AG04449 (cell line): ENCODE results near the gene MICAL3.
"Not testable (repeated sequence)": the region's sequence is repeated elsewhere in the genome, so short reads cannot be mapped to it uniquely, and the experiment has no call there.

ENCODE experiments used
- CTCF ChIA-PET: fragments of 350-600 bp; formaldehyde crosslinking; extraction: SDS; loops from one replicate; lab custom pipeline; 2021; ENCODE audit warnings: antibody characterized with exemption; lab: Yijun Ruan, JAX
- POLR2A ChIA-PET: fragments of 400-600, 350-600 bp; formaldehyde crosslinking; extraction: SDS; loops from one replicate; lab custom pipeline; 2020; ENCODE audit warnings: antibody characterized with exemption, inconsistent platforms; lab: Yijun Ruan, JAX
- DNase-seq: peaks from one replicate; pipeline ENCODE4 v3.0.0-alpha.2; 2010; ENCODE audit warnings: low read depth, low spot score
- H3K4me3 ChIP-seq: 2 replicates; pipeline ENCODE4 v1.5.1; 2011; ENCODE audit warnings: low read depth, mild to moderate bottlenecking, control low read depth, low read length
- CTCF ChIP-seq: IDR thresholded peaks from one replicate; pipeline ENCODE4 v1.5.1; 2011; ENCODE audit warnings: mild to moderate bottlenecking, moderate library complexity, low read length, control low read depth, inconsistent platforms; ENCODE audit not compliant: insufficient read depth; ENCODE audit errors: missing control alignments

Gene MICAL3

GRCh38 chr22:17939011-17939410 is 85.3 kb downstream of the MICAL3 start:
- TF ChIP-seq CTCF: no peak
- POLR2A ChIA-PET: no interaction called here
- CTCF ChIA-PET: interaction anchor here (0.9 to 3.0 kb wide), 5 partner anchors 10 to 137 kb away, joined by 3 to 12 read pairs (median 4); no protein-coding TSS in a partner anchor
- no peak overlapping the region for H3K4me3 ChIP-seq
- DNase-seq: no peak

- ChIA-PET CTCF (interaction anchor here (0.9 to 3.0 kb wide), 4 partner anchors 10 to 137 kb away, joined by 3 to 12 read pairs (median 4); no protein-coding TSS in a partner anchor), POLR2A (no interaction called here)
- TF ChIP-seq CTCF: no peak
- no peak overlapping the region for H3K4me3 ChIP-seq
- no peak for DNase-seq
Measured at GRCh38 chr22:17938484-17938924, 85.9 kb downstream of the MICAL3 start.

- POLR2A ChIA-PET, H3K4me3 ChIP-seq: not testable (repeated sequence)
- CTCF ChIA-PET: interaction anchor here (1.3 kb wide), 1 partner anchor 144 kb away, joined by 4 read pairs; no protein-coding TSS in a partner anchor
Measured at GRCh38 chr22:17932457-17932856, 91.9 kb downstream of the MICAL3 start.

GRCh38 chr22:17931400-17931825 is 92.9 kb downstream of the MICAL3 start:
- H3K4me3 ChIP-seq: no peak overlapping the region
- TF ChIP-seq CTCF: no peak
- no peak for DNase-seq
- POLR2A ChIA-PET: no interaction called here
- CTCF ChIA-PET: interaction anchor here (1.3 to 1.4 kb wide), 3 partner anchors 8 to 145 kb away, joined by 3 to 5 read pairs (median 4); no protein-coding TSS in a partner anchor

More at GRCh38 chr22:17932457-17932856, 91.9 kb downstream of the MICAL3 start:
- DNase-seq: not testable (repeated sequence)

GRCh38 chr22:17930455-17931313 is 93.7 kb downstream of the MICAL3 start:
- no peak overlapping the region for H3K4me3 ChIP-seq
- TF ChIP-seq CTCF: no peak
- ChIA-PET CTCF (interaction anchor here (1.3 to 1.4 kb wide), 2 partner anchors 8 to 21 kb away, joined by 3 to 5 read pairs; no protein-coding TSS in a partner anchor), POLR2A (no interaction called here)
- DNase-seq: no peak

- no peak for TF ChIP-seq CTCF
- no peak overlapping the region for H3K4me3 ChIP-seq
- DNase-seq: no peak
- ChIA-PET CTCF (no interaction called here), POLR2A (no interaction called here)
Measured at GRCh38 chr22:17929909-17930308, 94.5 kb downstream of the MICAL3 start.
